ENCODE data around the gene ZFP91. TPM values are rescaled to one million over a fixed set of nuclear protein-coding genes. Genes with fewer than 3 reads are reported as not detected.

Gene ZFP91
- total RNA-seq, 1 donor from 2014 or later = 59.2 TPM

- intact Hi-C loops (cut with micrococcal nuclease) = no loop called here
- no peaks in the 10 kb centered on the region for H3K36me3 Mint-ChIP-seq (ENCODE audit: low read depth)
Measured at GRCh38 chr11:58659910-58660570, 81.2 kb downstream of the ZFP91 start.

More at GRCh38 chr11:58659910-58660570, 81.2 kb downstream of the ZFP91 start:
- Mint-ChIP-seq H3K27ac (no peak overlapping the region), H3K4me3 (no peak overlapping the region), H3K4me1 (ENCODE audit: low read depth) (peaks cover 5% of the 10 kb centered on the region), H3K27me3 (ENCODE audit: insufficient read depth) (peaks cover 2% of the 10 kb centered on the region), H3K9me3 (no peaks in the 10 kb centered on the region)
- no peak for DNase-seq (ENCODE audit: low spot score)

Other genes with a start within 250 kb of the ZFP91 start
- gene OR5B17, start 220.0 kb upstream of the ZFP91 start, total RNA-seq = not detected in 2 replicates
- gene OR5B3, start 172.2 kb upstream of the ZFP91 start, total RNA-seq = not detected in 2 replicates
- gene OR5B2, start 150.9 kb upstream of the ZFP91 start, total RNA-seq = not detected in 2 replicates
- gene OR5B12, start 136.8 kb upstream of the ZFP91 start, total RNA-seq = not detected in 2 replicates
- gene OR5B21, start 71.0 kb upstream of the ZFP91 start, total RNA-seq = not detected in 2 replicates
- gene LPXN, start 3.2 kb upstream of the ZFP91 start, total RNA-seq = 70.4 and 73.6 TPM in 2 replicates
- gene CNTF, start 43.6 kb downstream of the ZFP91 start, total RNA-seq = 4.1 and 4.3 TPM in 2 replicates
- not detected in 2 replicates for gene GLYAT, start 152.9 kb downstream of the ZFP91 start, total RNA-seq